ENCODE measurements around the gene RNF151. TPM values are rescaled to one million over a fixed set of nuclear protein-coding genes. Genes with fewer than 3 reads are reported as not detected.
A peak's percentile ranks its signal among the peaks of the same experiment; 100 is the strongest.

The RNF151 gene
- total and polyA plus RNA-seq, 2 of the 13 experiments (the other 11 are each of a cell fraction or from before 2014, with no cell fraction given), result not detected

DNA sequence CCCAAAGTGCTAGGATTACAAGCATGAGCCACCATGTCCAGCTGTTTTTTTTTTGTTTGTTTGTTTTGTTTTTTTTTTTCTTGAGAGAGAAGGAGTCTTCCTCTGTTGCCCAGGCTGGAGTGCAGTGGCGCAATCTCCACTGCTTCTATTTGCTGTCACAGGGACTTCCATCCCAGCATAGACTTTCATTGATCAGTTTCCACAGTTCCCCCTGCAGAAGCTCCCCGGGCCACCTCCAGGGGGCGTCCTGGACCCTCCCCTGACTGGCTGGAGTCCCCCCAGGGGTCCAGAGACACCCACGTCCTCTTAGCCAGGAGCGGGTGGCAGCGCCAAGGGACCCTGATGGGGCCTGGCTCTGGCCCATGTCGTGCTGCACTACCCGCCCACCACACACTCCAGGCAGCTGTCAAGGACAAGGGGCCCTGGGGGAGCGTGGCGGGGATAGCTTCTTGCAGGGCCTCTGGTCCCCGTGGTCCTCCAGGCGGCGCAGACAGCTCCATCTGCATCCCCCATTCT lies 49.8 kb downstream of the RNF151 start (continued):
- TF ChIP-seq, protein P1, sequence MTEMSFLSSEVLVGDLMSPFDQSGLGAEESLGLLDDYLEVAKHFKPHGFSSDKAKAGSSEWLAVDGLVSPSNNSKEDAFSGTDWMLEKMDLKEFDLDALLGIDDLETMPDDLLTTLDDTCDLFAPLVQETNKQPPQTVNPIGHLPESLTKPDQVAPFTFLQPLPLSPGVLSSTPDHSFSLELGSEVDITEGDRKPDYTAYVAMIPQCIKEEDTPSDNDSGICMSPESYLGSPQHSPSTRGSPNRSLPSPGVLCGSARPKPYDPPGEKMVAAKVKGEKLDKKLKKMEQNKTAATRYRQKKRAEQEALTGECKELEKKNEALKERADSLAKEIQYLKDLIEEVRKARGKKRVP (CRISPR knock-in tag; IDR thresholded peaks at IDR 0.05), result no peak
- TF ChIP-seq ARID2 (CRISPR knock-in tag; IDR thresholded peaks at IDR 0.05; ENCODE audit: borderline replicate concordance), result no peak
- no peak for TF ChIP-seq SIX4 (CRISPR knock-in tag; IDR thresholded peaks at IDR 0.05)
- no peak for TF ChIP-seq ZNF34 (CRISPR knock-in tag; IDR thresholded peaks at IDR 0.05; ENCODE audit: borderline replicate concordance)
- TF ChIP-seq ZNF605 (CRISPR knock-in tag; IDR thresholded peaks at IDR 0.05), result no peak
- TF ChIP-seq, protein P2, sequence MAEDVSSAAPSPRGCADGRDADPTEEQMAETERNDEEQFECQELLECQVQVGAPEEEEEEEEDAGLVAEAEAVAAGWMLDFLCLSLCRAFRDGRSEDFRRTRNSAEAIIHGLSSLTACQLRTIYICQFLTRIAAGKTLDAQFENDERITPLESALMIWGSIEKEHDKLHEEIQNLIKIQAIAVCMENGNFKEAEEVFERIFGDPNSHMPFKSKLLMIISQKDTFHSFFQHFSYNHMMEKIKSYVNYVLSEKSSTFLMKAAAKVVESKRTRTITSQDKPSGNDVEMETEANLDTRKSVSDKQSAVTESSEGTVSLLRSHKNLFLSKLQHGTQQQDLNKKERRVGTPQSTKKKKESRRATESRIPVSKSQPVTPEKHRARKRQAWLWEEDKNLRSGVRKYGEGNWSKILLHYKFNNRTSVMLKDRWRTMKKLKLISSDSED (CRISPR knock-in tag; IDR thresholded peaks at IDR 0.05), result no peak
- TF ChIP-seq ZNF121 (CRISPR knock-in tag; IDR thresholded peaks at IDR 0.05), result peak; percentile 85
- TF ChIP-seq, protein P3, sequence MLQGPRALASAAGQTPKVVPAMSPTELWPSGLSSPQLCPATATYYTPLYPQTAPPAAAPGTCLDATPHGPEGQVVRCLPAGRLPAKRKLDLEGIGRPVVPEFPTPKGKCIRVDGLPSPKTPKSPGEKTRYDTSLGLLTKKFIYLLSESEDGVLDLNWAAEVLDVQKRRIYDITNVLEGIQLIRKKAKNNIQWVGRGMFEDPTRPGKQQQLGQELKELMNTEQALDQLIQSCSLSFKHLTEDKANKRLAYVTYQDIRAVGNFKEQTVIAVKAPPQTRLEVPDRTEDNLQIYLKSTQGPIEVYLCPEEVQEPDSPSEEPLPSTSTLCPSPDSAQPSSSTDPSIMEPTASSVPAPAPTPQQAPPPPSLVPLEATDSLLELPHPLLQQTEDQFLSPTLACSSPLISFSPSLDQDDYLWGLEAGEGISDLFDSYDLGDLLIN (CRISPR knock-in tag; IDR thresholded peaks at IDR 0.05; ENCODE audit: borderline replicate concordance), result no peak
- TF ChIP-seq, protein P4, sequence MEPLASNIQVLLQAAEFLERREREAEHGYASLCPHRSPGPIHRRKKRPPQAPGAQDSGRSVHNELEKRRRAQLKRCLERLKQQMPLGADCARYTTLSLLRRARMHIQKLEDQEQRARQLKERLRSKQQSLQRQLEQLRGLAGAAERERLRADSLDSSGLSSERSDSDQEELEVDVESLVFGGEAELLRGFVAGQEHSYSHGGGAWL (CRISPR knock-in tag; IDR thresholded peaks at IDR 0.05), result no peak
- no peak for TF ChIP-seq RFX5 (IDR thresholded peaks at IDR 0.05; ENCODE audit: low read depth, low read length)
- peak; percentile 36; the same call in 1 of the 2 replicates for TF ChIP-seq GABPB1 (CRISPR knock-in tag; IDR thresholded peaks at IDR 0.05)
- no peak for TF ChIP-seq FIP1L1 (IDR thresholded peaks at IDR 0.05; ENCODE audit: borderline replicate concordance, insufficient read depth, low read depth, low read length)
- TF ChIP-seq NFKB2 (CRISPR knock-in tag; IDR thresholded peaks at IDR 0.05; ENCODE audit: borderline replicate concordance), result no peak
- no peak for TF ChIP-seq MBD4 (IDR thresholded peaks at IDR 0.05; ENCODE audit: borderline replicate concordance, low read length)
- TF ChIP-seq, protein P5, sequence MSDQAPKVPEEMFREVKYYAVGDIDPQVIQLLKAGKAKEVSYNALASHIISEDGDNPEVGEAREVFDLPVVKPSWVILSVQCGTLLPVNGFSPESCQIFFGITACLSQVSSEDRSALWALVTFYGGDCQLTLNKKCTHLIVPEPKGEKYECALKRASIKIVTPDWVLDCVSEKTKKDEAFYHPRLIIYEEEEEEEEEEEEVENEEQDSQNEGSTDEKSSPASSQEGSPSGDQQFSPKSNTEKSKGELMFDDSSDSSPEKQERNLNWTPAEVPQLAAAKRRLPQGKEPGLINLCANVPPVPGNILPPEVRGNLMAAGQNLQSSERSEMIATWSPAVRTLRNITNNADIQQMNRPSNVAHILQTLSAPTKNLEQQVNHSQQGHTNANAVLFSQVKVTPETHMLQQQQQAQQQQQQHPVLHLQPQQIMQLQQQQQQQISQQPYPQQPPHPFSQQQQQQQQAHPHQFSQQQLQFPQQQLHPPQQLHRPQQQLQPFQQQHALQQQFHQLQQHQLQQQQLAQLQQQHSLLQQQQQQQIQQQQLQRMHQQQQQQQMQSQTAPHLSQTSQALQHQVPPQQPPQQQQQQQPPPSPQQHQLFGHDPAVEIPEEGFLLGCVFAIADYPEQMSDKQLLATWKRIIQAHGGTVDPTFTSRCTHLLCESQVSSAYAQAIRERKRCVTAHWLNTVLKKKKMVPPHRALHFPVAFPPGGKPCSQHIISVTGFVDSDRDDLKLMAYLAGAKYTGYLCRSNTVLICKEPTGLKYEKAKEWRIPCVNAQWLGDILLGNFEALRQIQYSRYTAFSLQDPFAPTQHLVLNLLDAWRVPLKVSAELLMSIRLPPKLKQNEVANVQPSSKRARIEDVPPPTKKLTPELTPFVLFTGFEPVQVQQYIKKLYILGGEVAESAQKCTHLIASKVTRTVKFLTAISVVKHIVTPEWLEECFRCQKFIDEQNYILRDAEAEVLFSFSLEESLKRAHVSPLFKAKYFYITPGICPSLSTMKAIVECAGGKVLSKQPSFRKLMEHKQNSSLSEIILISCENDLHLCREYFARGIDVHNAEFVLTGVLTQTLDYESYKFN (CRISPR knock-in tag; conservative IDR thresholded peaks at IDR 0.05), result peak; percentile 29
- TF ChIP-seq ZNF547 (CRISPR knock-in tag; IDR thresholded peaks at IDR 0.05), result no peak
- no peak for TF ChIP-seq ZNF776 (CRISPR knock-in tag; IDR thresholded peaks at IDR 0.05)
- TF ChIP-seq NRL (CRISPR knock-in tag; IDR thresholded peaks at IDR 0.05; ENCODE audit: borderline replicate concordance), result no peak
- TF ChIP-seq BRCA1 (CRISPR knock-in tag; IDR thresholded peaks at IDR 0.05), result no peak
- no peak for TF ChIP-seq KMT2B (CRISPR knock-in tag; IDR thresholded peaks at IDR 0.05)
- TF ChIP-seq SSRP1 (CRISPR knock-in tag; IDR thresholded peaks at IDR 0.05), result no peak
- TF ChIP-seq ZNF451 (CRISPR knock-in tag; IDR thresholded peaks at IDR 0.05), result no peak
- TF ChIP-seq, protein P6, sequence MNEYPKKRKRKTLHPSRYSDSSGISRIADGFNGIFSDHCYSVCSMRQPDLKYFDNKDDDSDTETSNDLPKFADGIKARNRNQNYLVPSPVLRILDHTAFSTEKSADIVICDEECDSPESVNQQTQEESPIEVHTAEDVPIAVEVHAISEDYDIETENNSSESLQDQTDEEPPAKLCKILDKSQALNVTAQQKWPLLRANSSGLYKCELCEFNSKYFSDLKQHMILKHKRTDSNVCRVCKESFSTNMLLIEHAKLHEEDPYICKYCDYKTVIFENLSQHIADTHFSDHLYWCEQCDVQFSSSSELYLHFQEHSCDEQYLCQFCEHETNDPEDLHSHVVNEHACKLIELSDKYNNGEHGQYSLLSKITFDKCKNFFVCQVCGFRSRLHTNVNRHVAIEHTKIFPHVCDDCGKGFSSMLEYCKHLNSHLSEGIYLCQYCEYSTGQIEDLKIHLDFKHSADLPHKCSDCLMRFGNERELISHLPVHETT (CRISPR knock-in tag; conservative IDR thresholded peaks at IDR 0.05), result no peak

All from HepG2 (cell line).